HepG2 (cell line): ENCODE measurements around the gene TMEM141. TPM values are rescaled to one million over a fixed set of nuclear protein-coding genes. Genes with fewer than 3 reads are reported as not detected.
A peak's percentile ranks its signal among the peaks of the same experiment; 100 is the strongest.

ENCODE experiments used
- ERF ChIP-seq: IDR thresholded peaks from 2 replicates; pipeline ENCODE4 v1.6.1; 2018; ENCODE audit warnings: missing biosample characterization, missing genetic modification reagents
- GABPA ChIP-seq, 2 experiments: IDR thresholded peaks; 2 replicates each; pipeline ENCODE4 v1.6.1; 2011 to 2016; ENCODE audit warnings: low read depth in 2 of 2, low read length in 1 of 2, missing biosample characterization in 1 of 2, missing genetic modification characterization in 1 of 2
- HBP1 ChIP-seq: IDR thresholded peaks from 2 replicates; pipeline ENCODE4 v1.6.1; 2016; ENCODE audit warnings: low read depth, control low read depth
- KDM5A ChIP-seq: fragments of 200-600 bp; sonication (generic); IDR thresholded peaks from 2 replicates; pipeline ENCODE4 v1.7.0; 2018; ENCODE audit warnings: antibody characterized with exemption, mild to moderate bottlenecking, low read length, borderline replicate concordance
- MLX ChIP-seq: IDR thresholded peaks from 2 replicates; pipeline ENCODE4 v1.6.1; 2016
- MTERF4 ChIP-seq: sonication (generic); formaldehyde crosslinking; IDR thresholded peaks from 2 replicates; pipeline ENCODE4 v1.8.0; 2023; ENCODE audit warnings: mild to moderate bottlenecking, missing genetic modification reagents
- POLR2AphosphoS5 ChIP-seq: IDR thresholded peaks from 2 replicates; pipeline ENCODE4 v1.6.1; 2012; ENCODE audit warnings: low read depth, low read length
- RAD21 ChIP-seq: fragments of 450-650 bp; formaldehyde crosslinking; IDR thresholded peaks from 2 replicates; pipeline ENCODE4 v1.5.0; 2020; ENCODE audit warnings: mild to moderate bottlenecking
- RBFOX2 ChIP-seq: fragments of 200-400 bp; formaldehyde crosslinking; IDR thresholded peaks from 2 replicates; pipeline ENCODE4 v1.6.1; 2017; ENCODE audit warnings: low read depth, mild to moderate bottlenecking, low read length
- SP140L ChIP-seq: sonication (generic); formaldehyde crosslinking; IDR thresholded peaks from 2 replicates; pipeline ENCODE4 v1.4.0; 2020; ENCODE audit warnings: missing genetic modification reagents, borderline replicate concordance
- TBX2 ChIP-seq: sonication (generic); formaldehyde crosslinking; IDR thresholded peaks from 2 replicates; pipeline ENCODE4 v1.5.0; 2020; ENCODE audit warnings: missing genetic modification reagents, mild to moderate bottlenecking, borderline replicate concordance
- TFDP1 ChIP-seq: IDR thresholded peaks from 2 replicates; pipeline ENCODE4 v1.6.1; 2016; ENCODE audit warnings: missing compliant biosample characterization, missing genetic modification reagents, borderline replicate concordance
- ZNF367 ChIP-seq: sonication (generic); formaldehyde crosslinking; IDR thresholded peaks from 2 replicates; pipeline ENCODE4 v1.4.0; 2020; ENCODE audit warnings: missing genetic modification reagents, borderline replicate concordance
- ZNF687 ChIP-seq: sonication (generic); formaldehyde crosslinking; IDR thresholded peaks from 2 replicates; pipeline ENCODE4 v1.5.1; 2020; ENCODE audit warnings: mild to moderate bottlenecking, missing genetic modification reagents, moderate library complexity
- ZNF782 ChIP-seq: sonication (generic); formaldehyde crosslinking; IDR thresholded peaks from 2 replicates; pipeline ENCODE4 v1.4.0; 2020; ENCODE audit warnings: missing genetic modification reagents, mild to moderate bottlenecking, borderline replicate concordance
- ZNF800 ChIP-seq: sonication (generic); formaldehyde crosslinking; IDR thresholded peaks from 2 replicates; pipeline ENCODE4 v1.4.0; 2020; ENCODE audit warnings: missing genetic modification reagents
- polyA plus RNA-seq, 8 experiments: library from polyadenylated mRNA; depleted of rRNA in 3 of 8; stranded (reverse) in 7 of 8; unstranded in 1 of 8; fragments of >200 nt; fragmentation: Illumina TruSeq in 4 of 8; extraction: Trizol in 4 of 8; gene quantifications; 2 replicates each; pipeline versions ENCODE4 v1.2.1 to v1.2.3, GENCODE V29; 2011 to 2016; ENCODE audit warnings: low read depth in 4 of 8, missing spikeins in 1 of 8, mixed read lengths in 1 of 8; ENCODE audit not compliant: insufficient read depth in 1 of 8
- total RNA-seq, 5 experiments: library from RNA; depleted of rRNA; stranded (reverse); fragments of >200 nt; fragmentation: Illumina TruSeq; extraction: Trizol; gene quantifications; 2 replicates each; pipeline ENCODE4 v1.2.3, GENCODE V29; 2016; ENCODE audit warnings: low read depth in 1 of 5

TMEM141 gene
- total and polyA plus RNA-seq, 2 of the 13 experiments (the other 11 are each of a cell fraction or from before 2014, with no cell fraction given): 81.0 to 202 TPM

- TF ChIP-seq ZNF800 (CRISPR knock-in tag): no peak
- peak; percentile 79 for TF ChIP-seq ZNF687 (CRISPR knock-in tag)
- peak; percentile 44; the same call in 1 of the 2 replicates for TF ChIP-seq RBFOX2
- TF ChIP-seq RAD21 (CRISPR knock-in tag): peak; percentile 87
- no peak for TF ChIP-seq ZNF782
- no peak for TF ChIP-seq MTERF4 (CRISPR knock-in tag)
- TF ChIP-seq ERF: peak; percentile 33; the same call in 1 of the 2 replicates
- TF ChIP-seq ZNF367 (CRISPR knock-in tag): no peak
- TF ChIP-seq TFDP1 (CRISPR knock-in tag): 0 out of 2 replicates have a peak, but pooled peaks have one; percentile 10
- TF ChIP-seq MLX: no peak
- TF ChIP-seq KDM5A: peak; percentile 68; the same call in 1 of the 2 replicates
- TF ChIP-seq GABPA (IDR thresholded peaks at IDR 0.05; ENCODE audit: low read depth, low read length): no peak
- TF ChIP-seq GABPA (CRISPR knock-in tag; IDR thresholded peaks at IDR 0.05; ENCODE audit: low read depth): no peak
- TF ChIP-seq TBX2 (CRISPR knock-in tag): peak; percentile 41; the same call in 1 of the 2 replicates
- TF ChIP-seq SP140L: no peak
- no peak for TF ChIP-seq HBP1
- peak; percentile 53 for TF ChIP-seq POLR2AphosphoS5
Observed at GRCh38 chr9:136787690-136788400, 3.3 kb upstream of the TMEM141 start (continued).
